ENCODE results near the gene CD68. TPM values are rescaled to one million over a fixed set of nuclear protein-coding genes. Genes with fewer than 3 reads are reported as not detected.

Gene CD68
- total and polyA plus RNA-seq, 3 donors from 2014 or later: 2.0 to 54.8 (median 6.4) TPM

- 0% methylated on average over 14 to 27 of the region's 28 CpGs for WGBS, 2 donors
- TF ChIP-seq POLR2A (IDR thresholded peaks at IDR 0.05) (no peak), CTCF (IDR thresholded peaks at IDR 0.05) (no peak)
Measured at GRCh38 chr17:7562208-7562605, 17.2 kb upstream of the CD68 start.

GRCh38 chr17:7563115-7563869 lies 16.1 kb upstream of the CD68 start:
- Histone ChIP-seq H3K27me3 (no peaks in the 10 kb centered on the region), H3K4me1 (peaks cover 42% of the 10 kb centered on the region), H3K27ac (no peak overlapping the region), H3K4me3 (peak overlapping the region in 1 of 2 donors; percentile 76), H3K9me3 (no peaks in the 10 kb centered on the region), H3K36me3 (ENCODE audit: low read depth, missing control alignments) (no peaks in the 10 kb centered on the region)
- intact Hi-C loops (cut with DNase I; ENCODE audit: low total_unique reads): loop anchor here (10.0 kb wide), 1 partner anchor 208 kb away; the partner anchor contains the start of genes KCTD11 and TMEM95
- 63 to 65% methylated on average over 22 to 30 of the region's 30 CpGs for WGBS, 2 donors
- DNase-seq: no peak
- TF ChIP-seq POLR2A (IDR thresholded peaks at IDR 0.05) (no peak), CTCF (IDR thresholded peaks at IDR 0.05) (no peak)

More at GRCh38 chr17:7562208-7562605, 17.2 kb upstream of the CD68 start:
- H3K27me3 ChIP-seq: no peaks in the 10 kb centered on the region
- no peaks in the 10 kb centered on the region for H3K9me3 ChIP-seq
- H3K27ac ChIP-seq: peak overlapping the region; percentile 67 to 92
- intact Hi-C loops (cut with DNase I; ENCODE audit: low total_unique reads): loop anchor here (10.0 kb wide), 1 partner anchor 207 kb away; the partner anchor contains the start of genes KCTD11 and TMEM95
- no peaks in the 10 kb centered on the region for H3K36me3 ChIP-seq (ENCODE audit: low read depth, missing control alignments)
- H3K4me1 ChIP-seq: peaks cover 53% of the 10 kb centered on the region
- peak overlapping the region; percentile 76 to 93 for H3K4me3 ChIP-seq
- no peak for DNase-seq

- intact Hi-C loops (cut with DNase I; ENCODE audit: low total_unique reads): loop anchor here (10.0 kb wide), 1 partner anchor 215 kb away; the partner anchor contains the start of genes KCTD11 and TMEM95
- Histone ChIP-seq H3K27me3 (no peaks in the 10 kb centered on the region), H3K4me1 (peaks cover 12% of the 10 kb centered on the region), H3K27ac (no peak overlapping the region), H3K36me3 (ENCODE audit: low read depth, missing control alignments) (no peaks in the 10 kb centered on the region), H3K4me3 (no peak overlapping the region), H3K9me3 (no peaks in the 10 kb centered on the region)
- TF ChIP-seq CTCF (IDR thresholded peaks at IDR 0.05) (no peak), POLR2A (IDR thresholded peaks at IDR 0.05) (no peak)
- 76 to 86% methylated on average over 5 of the region's 5 CpGs for WGBS, 2 donors
- DNase-seq: no peak
Measured at GRCh38 chr17:7569571-7569970, 9.9 kb upstream of the CD68 start.

GRCh38 chr17:7570351-7570750 lies 9.1 kb upstream of the CD68 start:
- intact Hi-C loops (cut with DNase I; ENCODE audit: low total_unique reads): no loop called here
- Histone ChIP-seq H3K4me1 (peaks cover 17% of the 10 kb centered on the region), H3K9me3 (no peaks in the 10 kb centered on the region), H3K27ac (no peak overlapping the region), H3K4me3 (no peak overlapping the region), H3K27me3 (no peaks in the 10 kb centered on the region), H3K36me3 (ENCODE audit: low read depth, missing control alignments) (no peaks in the 10 kb centered on the region)
- TF ChIP-seq POLR2A (IDR thresholded peaks at IDR 0.05) (no peak), CTCF (IDR thresholded peaks at IDR 0.05) (no peak)
- WGBS, 2 donors: 94 to 98% methylated on average over 10 of the region's 10 CpGs
- no peak for DNase-seq

- TF ChIP-seq POLR2A (IDR thresholded peaks at IDR 0.05) (no peak), CTCF (IDR thresholded peaks at IDR 0.05) (no peak)
- no peak for DNase-seq
- H3K4me1 ChIP-seq: peaks cover 17% of the 10 kb centered on the region
- 0 to 3% methylated on average over 4 to 11 of the region's 11 CpGs for WGBS, 2 donors
- H3K36me3 ChIP-seq (ENCODE audit: low read depth, missing control alignments): no peaks in the 10 kb centered on the region
- intact Hi-C loops (cut with DNase I; ENCODE audit: low total_unique reads): no loop called here
- H3K27ac ChIP-seq: peak overlapping the region; percentile 66 to 93
- H3K27me3 ChIP-seq: no peaks in the 10 kb centered on the region
- H3K9me3 ChIP-seq: no peaks in the 10 kb centered on the region
- H3K4me3 ChIP-seq: peak overlapping the region; percentile 100
Measured at GRCh38 chr17:7572338-7572587, 7.2 kb upstream of the CD68 start.
